ENCODE measurements around the gene MTHFD2L.

MTHFD2L gene

DNA sequence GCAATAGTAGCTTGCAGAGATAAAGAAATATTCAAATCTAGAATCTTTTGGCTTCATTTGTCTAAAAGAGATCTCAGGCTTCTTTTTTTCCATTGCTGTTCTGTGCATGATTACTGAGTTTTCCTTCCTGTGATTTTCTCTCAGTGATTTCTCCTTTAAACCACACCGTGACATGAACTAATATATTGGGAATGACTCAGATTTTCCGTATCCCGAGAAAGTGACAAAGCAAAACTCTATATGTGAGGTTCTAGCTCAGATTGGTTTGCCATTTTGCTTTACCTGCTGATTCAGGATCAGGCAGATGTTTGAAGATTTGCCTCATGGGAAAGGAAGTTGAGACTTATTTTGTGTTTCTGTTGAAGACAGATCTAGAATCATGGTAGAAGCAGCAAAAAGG lies 59.4 kb downstream of the MTHFD2L start:
- TF ChIP-seq, protein P1, sequence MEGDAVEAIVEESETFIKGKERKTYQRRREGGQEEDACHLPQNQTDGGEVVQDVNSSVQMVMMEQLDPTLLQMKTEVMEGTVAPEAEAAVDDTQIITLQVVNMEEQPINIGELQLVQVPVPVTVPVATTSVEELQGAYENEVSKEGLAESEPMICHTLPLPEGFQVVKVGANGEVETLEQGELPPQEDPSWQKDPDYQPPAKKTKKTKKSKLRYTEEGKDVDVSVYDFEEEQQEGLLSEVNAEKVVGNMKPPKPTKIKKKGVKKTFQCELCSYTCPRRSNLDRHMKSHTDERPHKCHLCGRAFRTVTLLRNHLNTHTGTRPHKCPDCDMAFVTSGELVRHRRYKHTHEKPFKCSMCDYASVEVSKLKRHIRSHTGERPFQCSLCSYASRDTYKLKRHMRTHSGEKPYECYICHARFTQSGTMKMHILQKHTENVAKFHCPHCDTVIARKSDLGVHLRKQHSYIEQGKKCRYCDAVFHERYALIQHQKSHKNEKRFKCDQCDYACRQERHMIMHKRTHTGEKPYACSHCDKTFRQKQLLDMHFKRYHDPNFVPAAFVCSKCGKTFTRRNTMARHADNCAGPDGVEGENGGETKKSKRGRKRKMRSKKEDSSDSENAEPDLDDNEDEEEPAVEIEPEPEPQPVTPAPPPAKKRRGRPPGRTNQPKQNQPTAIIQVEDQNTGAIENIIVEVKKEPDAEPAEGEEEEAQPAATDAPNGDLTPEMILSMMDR (IDR thresholded peaks at IDR 0.05; ENCODE audit: low read depth, low read length, missing control alignments): no peak
- H3K4me3 ChIP-seq (replicated peaks; ENCODE audit: low read depth, low read length): no peak overlapping the region
- DNase-seq (ENCODE audit: extremely low read depth, low read depth): no peak

DNA sequence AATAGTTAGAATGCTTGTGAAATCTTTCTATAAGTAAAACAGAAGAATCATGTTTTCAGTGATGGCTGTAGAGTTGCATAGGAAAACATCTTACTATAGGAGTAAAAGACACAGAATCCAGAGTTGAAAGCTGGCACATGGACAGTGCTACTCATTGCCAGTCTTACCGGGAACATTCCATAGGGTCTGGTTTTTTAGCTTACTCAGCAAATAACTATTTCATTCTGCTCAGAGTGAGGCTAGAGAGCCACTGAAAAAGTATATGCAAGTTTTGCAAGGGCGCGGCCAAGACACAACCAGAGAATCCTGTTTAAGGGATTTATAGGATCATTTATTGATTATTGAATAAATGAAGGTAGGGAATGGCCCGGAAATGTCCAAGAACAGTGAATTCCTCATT lies 60.3 kb downstream of the MTHFD2L start:
- DNase-seq (ENCODE audit: extremely low read depth, low read depth): no peak
- H3K4me3 ChIP-seq (replicated peaks; ENCODE audit: low read depth, low read length): no peak overlapping the region
- TF ChIP-seq, protein P1 (IDR thresholded peaks at IDR 0.05; ENCODE audit: low read depth, low read length, missing control alignments): no peak

DNA sequence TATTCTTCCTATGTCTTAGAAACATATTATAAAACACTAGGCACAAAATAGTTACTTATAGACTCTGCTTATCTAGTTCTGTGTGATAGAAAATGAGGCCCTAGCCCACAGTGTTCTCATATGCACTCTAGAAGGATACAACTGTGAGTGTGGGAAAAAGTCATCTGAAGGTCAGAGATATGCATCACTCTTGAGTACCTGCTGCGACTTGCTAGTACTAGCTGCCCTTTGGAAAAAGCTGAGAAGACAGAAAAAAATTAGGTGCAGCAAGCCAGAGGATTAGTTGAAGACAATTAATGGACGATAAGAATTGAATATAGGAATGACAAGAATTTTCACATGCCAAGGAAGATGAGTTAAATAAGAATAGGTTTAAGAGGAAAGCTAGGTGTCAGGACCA lies 61.3 kb downstream of the MTHFD2L start:
- no peak for DNase-seq (ENCODE audit: extremely low read depth, low read depth)
- no peak overlapping the region for H3K4me3 ChIP-seq (replicated peaks; ENCODE audit: low read depth, low read length)
- TF ChIP-seq, protein P1 (IDR thresholded peaks at IDR 0.05; ENCODE audit: low read depth, low read length, missing control alignments): no peak

DNA sequence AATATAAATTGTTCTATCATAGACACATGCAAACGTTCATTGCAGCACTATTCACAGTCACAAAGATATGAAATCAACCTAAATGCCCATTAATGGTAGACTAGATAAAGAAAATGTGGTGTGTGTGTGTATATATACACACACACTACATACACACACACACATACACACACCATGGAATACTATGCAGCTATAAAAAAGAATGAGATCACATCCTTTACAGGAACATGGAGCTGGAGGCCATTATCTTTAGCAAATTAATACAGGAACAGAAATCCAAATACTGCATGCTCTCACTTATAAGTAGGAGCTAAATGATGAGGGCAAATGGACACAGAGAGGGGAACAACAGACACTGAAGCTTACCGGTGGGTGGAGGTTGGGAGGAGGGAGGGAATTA lies 65.2 kb downstream of the MTHFD2L start:
- TF ChIP-seq, protein P1 (IDR thresholded peaks at IDR 0.05; ENCODE audit: low read depth, low read length, missing control alignments): no peak
- H3K4me3 ChIP-seq (replicated peaks; ENCODE audit: low read depth, low read length): no peak overlapping the region
- no peak for DNase-seq (ENCODE audit: extremely low read depth, low read depth)

DNA sequence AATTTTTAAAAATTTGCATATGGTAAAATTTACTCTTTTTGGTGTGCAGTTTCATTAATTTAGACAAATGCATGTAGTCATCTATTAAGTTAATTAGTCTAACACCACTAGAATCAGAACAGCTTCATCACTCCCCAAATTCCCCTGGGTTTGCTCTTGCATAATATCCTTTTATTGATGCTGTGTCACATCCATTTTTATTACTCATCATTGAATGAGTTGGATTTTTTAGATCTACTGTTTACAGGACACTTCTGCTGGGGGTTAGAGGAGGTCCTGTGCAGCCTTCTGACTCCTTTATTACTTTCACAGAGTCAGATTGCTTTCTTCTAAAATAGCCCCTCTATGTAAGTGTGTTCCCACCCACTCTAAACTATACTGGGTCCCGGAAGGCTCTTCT lies 65.9 kb downstream of the MTHFD2L start:
- TF ChIP-seq, protein P1 (IDR thresholded peaks at IDR 0.05; ENCODE audit: low read depth, low read length, missing control alignments): no peak
- H3K4me3 ChIP-seq (replicated peaks; ENCODE audit: low read depth, low read length): no peak overlapping the region
- DNase-seq (ENCODE audit: extremely low read depth, low read depth): no peak

DNA sequence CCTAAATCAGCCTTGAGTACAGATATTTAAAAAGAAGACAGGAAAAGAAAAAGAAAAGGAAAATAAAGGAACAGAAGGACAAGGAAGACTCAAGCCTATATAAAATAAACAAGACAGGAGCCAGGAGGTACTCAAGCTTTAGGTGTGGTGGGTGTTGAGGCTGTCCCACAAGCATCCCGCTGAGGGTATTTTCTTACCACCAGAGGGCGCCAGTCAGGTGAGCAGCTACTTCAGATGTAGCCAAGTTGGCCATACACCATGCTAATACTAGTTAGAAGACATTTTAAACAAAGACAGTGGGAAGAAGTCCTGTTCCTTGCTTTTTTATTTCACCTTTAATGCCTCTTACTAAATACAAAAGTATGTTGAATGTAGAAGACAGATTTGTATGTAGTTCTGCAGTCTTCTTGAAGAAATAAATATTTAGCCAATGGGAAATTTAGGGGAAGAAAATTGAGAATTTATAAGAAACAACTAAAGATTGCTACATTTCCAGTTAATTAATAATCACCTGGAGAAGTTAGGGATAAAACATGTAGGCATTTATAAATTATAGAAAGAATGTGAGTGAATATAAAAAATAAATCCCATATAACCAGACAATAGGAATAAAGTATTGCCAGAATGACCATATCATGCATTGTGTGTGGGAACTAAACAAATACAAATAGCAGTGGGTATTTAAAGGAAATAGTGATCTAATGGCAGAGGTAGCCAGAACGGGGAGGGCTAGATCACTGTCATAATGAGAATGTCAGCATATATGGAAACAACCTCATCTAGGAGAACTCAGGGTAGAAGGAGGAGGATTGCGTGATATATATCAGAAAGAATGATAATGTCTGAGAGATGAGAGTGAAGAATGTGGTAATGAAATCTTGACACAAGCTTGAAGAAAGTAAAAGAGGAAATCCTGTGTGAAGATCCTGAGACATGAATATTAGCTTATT lies 71.0 kb downstream of the MTHFD2L start:
- TF ChIP-seq, protein P1 (IDR thresholded peaks at IDR 0.05; ENCODE audit: low read depth, low read length, missing control alignments): peak; percentile 91
- no peak overlapping the region for H3K4me3 ChIP-seq (replicated peaks; ENCODE audit: low read depth, low read length)
- peak; percentile 52 for DNase-seq (ENCODE audit: extremely low read depth, low read depth)

Measured in HFF-Myc (cell line).